Epithelial cell of esophagus (primary cell): Measurements from ENCODE around the gene TRAM2.

ENCODE experiments used
- DNase-seq: peaks from one replicate; pipeline ENCODE4 v3.0.0; 2010; ENCODE audit warnings: low read depth
- H3K4me3 ChIP-seq: 2 replicates; pipeline ENCODE4 v1.5.1; 2011; ENCODE audit warnings: mild to moderate bottlenecking, low read length, control low read depth
- TF ChIP-seq, protein P1 (sequence below): IDR thresholded peaks from 2 replicates; pipeline ENCODE4 v1.5.1; 2011; ENCODE audit warnings: low read depth, mild to moderate bottlenecking, low read length, control low read depth, inconsistent platforms; ENCODE audit not compliant: insufficient read depth; ENCODE audit errors: missing control alignments

Gene TRAM2

DNA sequence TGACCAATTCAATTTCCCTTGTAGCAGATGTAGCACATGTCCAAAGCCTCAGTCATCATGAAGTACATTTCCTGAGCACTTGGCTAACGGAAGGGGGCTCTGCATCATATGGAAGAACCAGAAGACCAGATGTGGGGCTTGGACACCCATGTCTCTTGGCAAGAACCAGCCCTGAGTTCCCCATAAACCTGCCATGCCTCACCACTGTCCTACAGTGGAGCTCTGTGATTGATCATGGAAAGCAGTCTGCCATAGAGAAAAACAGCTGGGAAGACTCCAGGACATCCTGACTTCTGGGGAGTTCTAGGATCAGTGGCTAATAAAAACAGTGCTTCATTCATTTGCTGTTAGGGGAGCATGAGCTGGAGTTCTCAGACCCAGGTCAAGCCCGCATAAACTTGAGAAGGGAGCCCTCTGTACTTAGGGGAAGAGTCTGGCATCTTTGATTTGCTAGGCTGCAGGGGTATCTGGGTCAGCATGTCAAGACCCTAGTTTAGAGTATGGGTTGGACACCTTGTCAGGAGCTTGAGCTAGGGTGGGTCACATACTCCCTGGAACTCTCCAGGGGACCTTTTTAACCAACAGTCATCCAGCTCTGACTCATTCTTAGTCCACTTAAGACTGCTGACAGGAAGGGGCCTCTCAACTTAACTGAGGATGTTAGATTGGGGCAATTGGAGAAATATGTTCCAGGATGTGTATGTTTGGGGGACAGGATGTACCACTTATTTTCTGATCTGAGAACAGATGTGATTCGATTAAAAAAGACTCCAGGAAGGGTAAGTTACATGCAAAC is 26.3 kb upstream of the TRAM2 start:
- H3K4me3 ChIP-seq = no peak overlapping the region
- DNase-seq = peak; percentile 26
- TF ChIP-seq, protein P1, sequence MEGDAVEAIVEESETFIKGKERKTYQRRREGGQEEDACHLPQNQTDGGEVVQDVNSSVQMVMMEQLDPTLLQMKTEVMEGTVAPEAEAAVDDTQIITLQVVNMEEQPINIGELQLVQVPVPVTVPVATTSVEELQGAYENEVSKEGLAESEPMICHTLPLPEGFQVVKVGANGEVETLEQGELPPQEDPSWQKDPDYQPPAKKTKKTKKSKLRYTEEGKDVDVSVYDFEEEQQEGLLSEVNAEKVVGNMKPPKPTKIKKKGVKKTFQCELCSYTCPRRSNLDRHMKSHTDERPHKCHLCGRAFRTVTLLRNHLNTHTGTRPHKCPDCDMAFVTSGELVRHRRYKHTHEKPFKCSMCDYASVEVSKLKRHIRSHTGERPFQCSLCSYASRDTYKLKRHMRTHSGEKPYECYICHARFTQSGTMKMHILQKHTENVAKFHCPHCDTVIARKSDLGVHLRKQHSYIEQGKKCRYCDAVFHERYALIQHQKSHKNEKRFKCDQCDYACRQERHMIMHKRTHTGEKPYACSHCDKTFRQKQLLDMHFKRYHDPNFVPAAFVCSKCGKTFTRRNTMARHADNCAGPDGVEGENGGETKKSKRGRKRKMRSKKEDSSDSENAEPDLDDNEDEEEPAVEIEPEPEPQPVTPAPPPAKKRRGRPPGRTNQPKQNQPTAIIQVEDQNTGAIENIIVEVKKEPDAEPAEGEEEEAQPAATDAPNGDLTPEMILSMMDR = no peak

- DNase-seq = no peak
- no peak overlapping the region for H3K4me3 ChIP-seq
- TF ChIP-seq, protein P1 = no peak
Observed at GRCh38 chr6:52598824-52599190, 21.9 kb upstream of the TRAM2 start.

GRCh38 chr6:52598123-52598823 is 21.4 kb upstream of the TRAM2 start:
- H3K4me3 ChIP-seq = no peak overlapping the region
- DNase-seq = peak; percentile 56

DNA sequence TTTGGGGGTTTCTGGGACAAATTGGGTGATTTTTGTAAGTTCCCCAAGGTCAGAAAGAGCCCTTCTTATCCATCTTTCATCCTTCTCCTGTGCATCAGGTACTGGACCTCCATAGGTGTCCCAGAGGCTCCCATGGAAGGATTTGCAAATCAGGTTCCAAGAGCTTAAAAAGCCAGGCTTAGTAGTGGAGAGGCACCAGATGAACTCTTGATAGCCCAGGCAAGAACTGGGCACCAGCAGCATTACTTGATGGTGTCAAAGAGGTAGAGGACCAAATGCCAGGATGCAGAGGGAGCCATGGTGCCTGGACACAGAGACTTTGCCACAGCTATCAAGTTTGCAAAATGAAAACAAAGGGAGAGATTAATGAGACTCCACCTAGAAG is 20.9 kb upstream of the TRAM2 start:
- H3K4me3 ChIP-seq = no peak overlapping the region
- no peak for DNase-seq
- TF ChIP-seq, protein P1 = no peak

More at GRCh38 chr6:52598123-52598823, 21.4 kb upstream of the TRAM2 start:
- TF ChIP-seq, protein P1 = peak; percentile 64

- peak; percentile 44 for DNase-seq
- no peak overlapping the region for H3K4me3 ChIP-seq
- TF ChIP-seq, protein P1 = no peak
Observed at GRCh38 chr6:52596371-52597028, 19.6 kb upstream of the TRAM2 start.

GRCh38 chr6:52595796-52596130 is 18.9 kb upstream of the TRAM2 start:
- TF ChIP-seq, protein P1 = no peak
- no peak overlapping the region for H3K4me3 ChIP-seq
- no peak for DNase-seq
